Osteoblast (primary cell): Measurements from ENCODE around the gene FAM200A. TPM values are rescaled to one million over a fixed set of nuclear protein-coding genes. Genes with fewer than 3 reads are reported as not detected.

Experiments used
- DNase-seq: peaks from one replicate; pipeline ENCODE4 v3.0.0; 2011; ENCODE audit warnings: low spot score, mixed read lengths; ENCODE audit not compliant: insufficient read length; ENCODE audit errors: missing footprints
- H2AFZ ChIP-seq: 2 replicates; pipeline ENCODE4 v1.6.0; 2011; ENCODE audit warnings: mild to moderate bottlenecking, low read length
- H3K27ac ChIP-seq: 2 replicates; pipeline ENCODE4 v1.5.1; 2011; ENCODE audit warnings: mild to moderate bottlenecking, low read depth, low read length, moderate library complexity
- H3K27me3 ChIP-seq: 2 replicates; pipeline ENCODE4 v1.6.0; 2012; ENCODE audit warnings: mild to moderate bottlenecking, control low read depth, inconsistent platforms, low read length, moderate library complexity; ENCODE audit not compliant: insufficient read depth
- H3K36me3 ChIP-seq: 2 replicates; pipeline ENCODE4 v1.5.1; 2011; ENCODE audit warnings: mild to moderate bottlenecking, low read length, control low read depth, moderate library complexity; ENCODE audit not compliant: insufficient read depth
- H3K4me1 ChIP-seq: 2 replicates; pipeline ENCODE4 v1.5.1; 2011; ENCODE audit warnings: mild to moderate bottlenecking, low read length, control low read depth, moderate library complexity; ENCODE audit not compliant: insufficient read depth
- H3K4me2 ChIP-seq: 2 replicates; pipeline ENCODE4 v1.6.0; 2011; ENCODE audit warnings: mild to moderate bottlenecking, low read length; ENCODE audit not compliant: insufficient read depth
- H3K4me3 ChIP-seq: fragments of 200-600 bp; sonication (generic); 3 replicates; pipeline ENCODE4 v1.5.1; 2012; ENCODE audit warnings: mild to moderate bottlenecking, low read length, inconsistent platforms; ENCODE audit not compliant: insufficient read depth
- H3K79me2 ChIP-seq: 2 replicates; pipeline ENCODE4 v1.6.0; 2012; ENCODE audit warnings: mild to moderate bottlenecking, low read length, control low read depth, inconsistent platforms; ENCODE audit not compliant: insufficient read depth
- H3K9me3 ChIP-seq: 2 replicates; pipeline ENCODE4 v1.5.1; 2011; ENCODE audit warnings: low read depth, low read length, control low read depth
- H4K20me1 ChIP-seq: 2 replicates; pipeline ENCODE4 v1.6.0; 2012; ENCODE audit warnings: mild to moderate bottlenecking, low read length, control low read depth; ENCODE audit not compliant: insufficient read depth
- CTCF ChIP-seq: IDR thresholded peaks from 2 replicates; pipeline ENCODE4 v1.5.1; 2011; ENCODE audit warnings: mild to moderate bottlenecking, low read depth, low read length, moderate library complexity; ENCODE audit errors: extremely low read depth
- total RNA-seq: library from RNA; depleted of rRNA; stranded (reverse); fragments of >200 nt; gene quantifications from 2 replicates; pipeline ENCODE4 v1.2.3, GENCODE V29; 2012

The FAM200A gene
- total RNA-seq, 1 donor: 7.6 TPM

- Histone ChIP-seq H3K36me3 (peaks cover 34% of the 10 kb centered on the region), H3K79me2 (peaks cover 70% of the 10 kb centered on the region), H3K27me3 (no peaks in the 10 kb centered on the region), H2AFZ (no peak overlapping the region), H3K4me2 (peak overlapping the region; percentile 99), H4K20me1 (peaks cover 17% of the 10 kb centered on the region), H3K4me1 (peaks cover 11% of the 10 kb centered on the region), H3K27ac (no peak overlapping the region), H3K9me3 (peaks cover 12% of the 10 kb centered on the region), H3K4me3 (peak overlapping the region; percentile 97)
- no peak for TF ChIP-seq CTCF
- no peak for DNase-seq
Measured at GRCh38 chr7:99497766-99498545, 54.0 kb downstream of the FAM200A start.

Other genes with a start within 250 kb of the FAM200A start
- 132 and 158 TPM in 2 replicates for gene ARPC1A, start 226.2 kb downstream of the FAM200A start, total RNA-seq
- 248 and 273 TPM in 2 replicates for gene ARPC1B, start 177.4 kb downstream of the FAM200A start, total RNA-seq
- 33.0 and 33.7 TPM in 2 replicates for gene PDAP1, start 143.5 kb downstream of the FAM200A start, total RNA-seq
- 122 and 124 TPM in 2 replicates for gene BUD31, start 143.1 kb downstream of the FAM200A start, total RNA-seq
- gene PTCD1, start 113.3 kb downstream of the FAM200A start, total RNA-seq: 5.3 and 7.6 TPM in 2 replicates
- 80.2 and 101 TPM in 2 replicates for gene CPSF4, start 113.2 kb downstream of the FAM200A start, total RNA-seq
- gene ATP5MF, start 85.9 kb downstream of the FAM200A start, total RNA-seq: 330 and 342 TPM in 2 replicates
- 5.0 and 6.9 TPM in 2 replicates for gene ZNF789, start 79.2 kb downstream of the FAM200A start, total RNA-seq
- 32.1 and 34.7 TPM in 2 replicates for gene ZNF394, start 51.8 kb downstream of the FAM200A start, total RNA-seq
- 12.3 and 12.7 TPM in 2 replicates for gene ZKSCAN5, start 47.5 kb downstream of the FAM200A start, total RNA-seq
- gene ZNF655, start 6.5 kb upstream of the FAM200A start, total RNA-seq: 75.1 and 76.7 TPM in 2 replicates
- gene TMEM225B, start 46.2 kb upstream of the FAM200A start, total RNA-seq: 0.29 and 0.72 TPM in 2 replicates
- gene ZSCAN25, start 64.8 kb upstream of the FAM200A start, total RNA-seq: 11.9 and 12.7 TPM in 2 replicates
- gene CYP3A5, start 127.9 kb upstream of the FAM200A start, total RNA-seq: under 0.01 TPM in 2 replicates
- not detected in 2 replicates for gene CYP3A7, start 183.1 kb upstream of the FAM200A start, total RNA-seq
- not detected in 2 replicates for gene CYP3A4, start 232.1 kb upstream of the FAM200A start, total RNA-seq